Measurements from ENCODE around the gene DLX2. TPM values are rescaled to one million over a fixed set of nuclear protein-coding genes. Genes with fewer than 3 reads are reported as not detected.
A peak's percentile ranks its signal among the peaks of the same experiment; 100 is the strongest.
"Not testable (repeated sequence)": the region's sequence is repeated elsewhere in the genome, so short reads cannot be mapped to it uniquely, and the experiment has no call there.

The DLX2 gene
- polyA plus RNA-seq = under 1 TPM in 2 of 3 donors, not detected in 1; 0.10 to 0.37 TPM

DNA sequence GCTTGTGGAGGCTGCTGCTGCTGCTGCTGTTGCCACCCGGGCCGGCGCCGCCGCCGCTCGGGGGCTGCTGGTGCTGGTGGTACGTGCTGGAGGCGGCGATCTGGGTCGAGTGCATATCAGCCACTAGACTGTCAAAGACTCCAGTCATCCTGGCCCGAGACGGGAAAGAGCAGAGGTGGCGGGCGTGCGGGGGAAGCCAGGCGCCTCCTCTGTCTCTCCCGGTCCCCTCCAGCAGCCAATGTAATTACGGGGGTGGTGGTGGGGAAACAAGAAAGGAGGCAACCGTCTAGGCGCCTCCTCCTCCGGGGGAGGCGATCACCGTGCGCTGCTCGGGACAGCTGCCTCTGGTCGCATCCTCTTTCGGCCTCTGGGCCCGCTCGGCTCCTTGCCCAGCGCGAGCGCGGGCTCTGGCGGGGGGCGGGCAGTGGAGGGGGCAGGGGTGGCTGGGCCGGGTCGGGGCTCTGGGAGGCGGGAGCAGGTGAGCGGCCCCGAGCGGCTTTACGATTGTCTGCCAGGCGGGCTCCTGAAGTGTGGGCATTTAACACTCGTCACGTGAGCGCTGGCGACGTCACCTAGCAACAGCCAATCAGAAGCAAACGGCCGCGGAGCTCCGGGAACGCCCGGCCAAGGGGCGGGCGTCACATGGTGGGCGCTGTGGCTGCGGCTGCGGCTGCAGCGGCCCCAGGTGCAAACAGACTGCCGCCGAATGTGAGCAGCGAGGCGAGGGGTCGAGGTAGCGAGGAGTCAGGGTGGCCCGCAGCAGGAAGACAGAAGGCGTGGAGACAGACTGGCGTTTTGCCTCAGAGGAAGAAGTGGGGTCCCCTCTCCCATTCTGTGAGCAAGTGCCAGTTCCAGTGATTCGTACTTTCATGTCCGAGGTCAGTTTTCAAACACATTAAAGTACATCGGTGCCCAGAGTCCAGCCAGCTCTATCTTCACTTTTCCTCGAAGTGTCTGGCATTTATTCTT is at the start of gene DLX2:
Gene DLX2, minus strand, starts transcription at position 510 of the 969 bp plus-strand sequence. Its CDS starts 362 bp downstream, at position 148.
- Mint-ChIP-seq H3K36me3 (peaks cover 0 to 5% (median 0%) of the 10 kb centered on the region in 3 donors), H3K9me3 (peaks cover 0 to 4% (median 0%) of the 10 kb centered on the region in 6 donors), H3K4me1 (peaks cover 46 to 67% of the 10 kb centered on the region in 2 donors), H3K27me3 (ENCODE audit: low read depth in 3 of 3) (peaks cover 33 to 82% (median 69%) of the 10 kb centered on the region in 3 donors), H3K4me3 (peak within 1 kb of the TSS; percentile 77 to 93 (median 88)), H3K27ac (peak within 1 kb of the TSS in 5 of 6 donors; percentile 78 to 89 (median 85))
- peak; percentile 76 to 78 (median 77) for DNase-seq

DNA sequence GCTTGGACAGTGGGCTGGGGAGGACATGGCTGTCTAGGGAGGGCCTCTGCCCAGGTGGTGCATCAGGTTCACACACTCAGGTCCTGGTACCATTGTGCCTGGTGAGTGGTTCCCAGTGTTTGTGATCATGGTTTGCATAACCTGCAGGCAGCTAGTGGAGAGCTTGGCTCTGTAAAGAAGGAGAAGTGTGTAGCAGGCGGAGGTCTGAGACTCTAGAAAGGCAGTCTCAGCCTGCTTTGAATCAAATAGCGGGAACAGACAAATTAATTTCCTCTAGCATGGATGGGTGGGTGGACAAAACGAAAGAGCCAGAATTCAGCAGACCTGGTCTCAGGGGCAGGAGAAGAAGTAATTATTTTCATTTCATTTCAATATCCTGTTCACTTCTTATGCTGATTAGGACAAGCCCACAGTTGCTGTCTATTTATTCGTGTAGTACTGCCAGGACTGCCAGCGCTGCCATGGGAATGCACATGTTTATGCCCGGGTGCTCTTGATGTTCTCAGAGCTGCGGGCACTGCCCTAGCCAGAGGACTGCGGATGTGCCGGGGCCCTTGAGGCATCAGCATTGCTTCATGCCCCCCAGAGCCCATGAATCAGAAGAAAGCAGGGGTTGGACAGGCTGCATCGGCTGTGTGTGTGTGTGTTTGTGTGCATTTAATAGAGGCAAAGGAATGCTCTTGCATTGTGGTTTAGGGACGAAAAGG is 45.4 kb upstream of the DLX2 start:
- Mint-ChIP-seq H3K4me3 (no peak overlapping the region), H3K4me1 (no peaks in the 10 kb centered on the region), H3K36me3 (no peaks in the 10 kb centered on the region), H3K27ac (peak overlapping the region in 1 of 6 donors; percentile 50), H3K27me3 (ENCODE audit: low read depth in 3 of 3) (peaks cover 0 to 6% (median 6%) of the 10 kb centered on the region in 3 donors), H3K9me3 (peaks cover 0 to 3% (median 0%) of the 10 kb centered on the region in 6 donors)
- DNase-seq = no peak

DNA sequence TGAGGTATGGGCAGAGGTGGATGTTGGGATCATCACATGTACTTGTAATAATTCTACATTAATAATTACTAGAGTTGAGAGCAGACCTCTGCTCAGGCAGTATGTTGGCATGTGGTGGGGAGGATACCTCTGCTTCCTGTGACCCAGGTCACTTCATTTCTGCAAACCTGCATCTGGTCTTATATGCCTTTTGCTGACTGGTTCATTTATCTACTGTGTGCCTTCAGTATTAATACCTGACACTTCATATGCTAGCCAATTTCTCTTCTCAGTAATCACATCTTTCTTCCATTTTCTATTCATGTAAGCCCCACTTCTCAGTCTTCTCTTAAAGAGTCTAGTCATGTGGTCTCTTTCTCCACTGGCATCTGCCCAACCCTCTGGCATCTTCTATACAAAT is 41.1 kb upstream of the DLX2 start:
- Mint-ChIP-seq H3K9me3 (peaks cover 0 to 2% (median 0%) of the 10 kb centered on the region in 6 donors), H3K4me3 (no peak overlapping the region), H3K4me1 (no peaks in the 10 kb centered on the region), H3K27me3 (ENCODE audit: low read depth in 3 of 3) (peaks cover 0 to 6% (median 5%) of the 10 kb centered on the region in 3 donors), H3K36me3 (no peaks in the 10 kb centered on the region), H3K27ac (no peak overlapping the region)
- DNase-seq = no peak

DNA sequence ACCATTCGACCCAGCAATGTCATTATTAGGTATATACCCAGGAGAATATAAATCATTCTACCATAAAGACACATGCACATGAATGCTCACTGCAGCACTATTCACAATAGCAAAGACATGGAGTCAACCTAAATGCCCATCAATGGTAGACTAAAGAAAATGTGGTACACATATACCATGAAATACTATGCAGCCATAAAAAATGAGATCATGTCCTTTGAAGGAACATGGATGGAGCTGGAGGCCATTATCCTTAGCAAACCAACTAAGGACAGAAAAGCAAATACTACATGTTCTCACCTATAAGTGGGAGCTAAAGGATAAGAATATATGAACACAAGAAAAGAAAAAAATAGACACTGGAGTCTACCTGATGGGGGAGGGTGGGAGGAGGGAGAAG is 36.0 kb upstream of the DLX2 start:
- not testable (repeated sequence) for H3K27me3 Mint-ChIP-seq (ENCODE audit: low read depth in 3 of 3)

DNA sequence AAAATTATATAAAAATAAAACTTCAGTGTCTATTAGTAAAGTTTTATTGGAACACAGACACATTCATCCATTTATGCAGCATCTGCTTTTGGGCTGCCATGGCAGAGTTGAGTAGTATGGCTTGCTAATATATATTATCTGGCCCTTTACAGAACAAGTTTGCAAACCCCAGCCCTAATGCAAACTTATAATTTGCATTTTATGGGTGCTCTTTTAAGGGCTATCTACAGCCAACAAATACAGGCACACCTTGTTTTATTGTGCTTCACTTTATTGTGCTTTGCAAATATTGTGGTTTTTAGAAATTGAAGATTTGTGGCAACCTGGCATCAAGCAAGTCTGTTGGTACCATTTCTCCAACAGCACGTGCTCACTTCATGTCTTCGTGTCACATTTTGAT is 35.2 kb upstream of the DLX2 start:
- Mint-ChIP-seq H3K27ac (no peak overlapping the region), H3K9me3 (no peaks in the 10 kb centered on the region), H3K4me1 (no peaks in the 10 kb centered on the region), H3K36me3 (no peaks in the 10 kb centered on the region), H3K27me3 (ENCODE audit: low read depth in 3 of 3) (peaks cover 0 to 9% (median 5%) of the 10 kb centered on the region in 3 donors), H3K4me3 (no peak overlapping the region)
- no peak for DNase-seq

More for the DNA sequence above, 36.0 kb upstream of the DLX2 start:
- not testable (repeated sequence) for DNase-seq, H3K9me3 Mint-ChIP-seq, H3K27ac Mint-ChIP-seq, H3K4me1 Mint-ChIP-seq, H3K36me3 Mint-ChIP-seq, H3K4me3 Mint-ChIP-seq

DNA sequence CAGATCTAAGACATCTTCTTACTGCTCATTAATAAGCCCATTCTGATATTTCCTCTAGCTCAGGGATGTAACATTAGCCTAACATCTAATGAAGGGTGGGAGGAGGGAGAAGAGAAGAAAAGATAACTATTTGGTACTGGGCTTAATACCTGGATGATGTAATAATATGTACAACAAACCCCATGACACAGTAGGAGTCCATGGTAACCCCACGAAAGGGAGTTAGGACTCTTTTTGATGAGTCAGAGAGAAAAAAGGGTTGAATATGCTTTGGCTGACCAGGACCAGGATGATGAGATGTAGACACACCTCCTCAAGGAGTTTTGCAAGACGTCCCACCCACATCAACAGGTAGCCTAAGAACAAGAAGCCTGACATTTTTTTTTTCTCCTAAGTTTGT is 34.4 kb upstream of the DLX2 start:
- no peak overlapping the region for H3K4me3 Mint-ChIP-seq
- no peaks in the 10 kb centered on the region for H3K4me1 Mint-ChIP-seq
- DNase-seq = no peak
- H3K27me3 Mint-ChIP-seq (ENCODE audit: low read depth in 3 of 3) = peaks cover 0 to 9% (median 4%) of the 10 kb centered on the region in 3 donors
- H3K9me3 Mint-ChIP-seq = no peaks in the 10 kb centered on the region
- no peaks in the 10 kb centered on the region for H3K36me3 Mint-ChIP-seq
- H3K27ac Mint-ChIP-seq = no peak overlapping the region

DNA sequence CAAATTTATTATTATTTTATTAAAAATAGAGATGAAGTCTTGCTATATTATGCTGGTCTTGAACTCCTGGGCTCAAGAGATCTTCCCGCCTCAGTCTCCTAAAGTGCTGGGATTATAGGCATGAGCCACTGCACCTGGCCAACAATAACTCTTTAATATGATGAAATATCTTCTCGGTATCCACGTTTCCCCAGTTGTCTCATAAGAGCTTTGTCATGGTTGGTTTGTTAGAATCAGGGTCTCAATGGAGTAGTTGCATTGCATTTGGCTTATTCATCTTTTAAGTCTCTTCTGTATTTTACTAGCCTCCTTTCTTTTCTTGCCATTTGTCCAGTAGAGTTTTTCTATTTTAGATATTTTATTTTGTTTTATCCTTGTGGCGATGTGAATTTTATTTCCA is 32.7 kb upstream of the DLX2 start:
- Mint-ChIP-seq H3K4me1 (no peaks in the 10 kb centered on the region), H3K9me3 (no peaks in the 10 kb centered on the region), H3K27me3 (ENCODE audit: low read depth in 3 of 3) (peaks cover 0 to 13% (median 3%) of the 10 kb centered on the region in 3 donors), H3K36me3 (no peaks in the 10 kb centered on the region), H3K27ac (no peak overlapping the region), H3K4me3 (no peak overlapping the region)
- DNase-seq = no peak

DNA sequence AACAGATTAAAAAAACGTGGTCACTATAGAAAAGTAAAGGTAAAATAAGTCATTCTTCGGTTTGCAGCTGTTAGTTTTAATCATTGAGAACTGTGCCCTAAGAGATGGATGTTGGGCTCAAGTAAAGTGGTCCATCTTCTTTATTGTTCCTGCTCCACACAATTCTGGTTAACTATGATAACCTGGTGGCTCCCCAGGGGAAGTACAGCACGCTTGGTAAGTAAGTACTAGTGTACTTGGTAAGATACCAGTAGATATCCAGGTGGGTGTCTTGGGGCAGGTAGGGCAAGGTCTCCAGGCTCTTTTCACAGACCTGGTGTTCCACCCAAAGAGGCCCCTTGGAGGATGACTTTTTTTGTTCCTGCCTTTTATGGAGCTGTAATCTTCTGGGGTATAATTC is 31.6 kb upstream of the DLX2 start:
- no peak for DNase-seq
- Mint-ChIP-seq H3K27ac (no peak overlapping the region), H3K9me3 (no peaks in the 10 kb centered on the region), H3K4me3 (no peak overlapping the region), H3K4me1 (no peaks in the 10 kb centered on the region), H3K27me3 (ENCODE audit: low read depth in 3 of 3) (peaks cover 0 to 15% (median 3%) of the 10 kb centered on the region in 3 donors), H3K36me3 (no peaks in the 10 kb centered on the region)

DNA sequence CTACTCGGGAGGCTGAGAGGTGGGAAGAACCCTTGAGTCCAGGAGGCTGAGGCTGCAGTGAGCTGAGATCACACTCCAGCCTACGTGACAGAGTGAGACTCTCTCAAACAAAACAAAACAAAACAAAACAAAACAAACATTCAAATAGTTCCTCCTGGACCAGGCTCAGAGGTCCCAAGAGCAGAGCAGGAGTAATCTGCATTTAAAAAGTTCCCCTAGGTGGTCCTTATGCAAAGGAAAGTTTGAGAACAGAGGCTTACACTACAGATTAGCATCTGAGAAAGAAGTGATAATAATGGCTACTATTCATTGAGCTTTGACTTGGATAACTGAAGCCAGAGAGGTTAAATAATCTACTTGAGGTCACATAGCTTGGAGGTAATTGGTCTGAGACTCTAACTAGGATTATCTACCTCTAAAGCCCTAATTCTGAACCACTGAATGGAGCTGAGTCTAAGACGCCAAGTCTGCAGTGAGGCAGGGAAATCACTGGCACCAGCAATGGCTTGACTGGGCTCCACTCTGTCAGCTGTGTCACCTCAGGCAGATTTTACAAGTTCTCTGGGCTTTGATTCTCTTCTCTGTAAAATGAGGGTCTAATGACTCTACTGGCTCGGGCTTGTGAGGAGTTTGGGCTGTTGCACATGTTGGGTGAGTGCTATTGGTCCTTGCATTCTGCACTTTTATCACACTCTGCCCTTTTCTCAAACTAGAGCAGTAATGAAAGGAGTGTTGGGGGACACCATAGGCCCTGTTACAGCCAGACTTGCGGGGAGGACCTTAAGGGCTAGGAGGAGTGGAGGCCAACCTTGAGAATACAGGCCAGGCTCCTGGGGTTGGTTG is 29.2 kb upstream of the DLX2 start:
- H3K4me3 Mint-ChIP-seq = no peak overlapping the region

DNA sequence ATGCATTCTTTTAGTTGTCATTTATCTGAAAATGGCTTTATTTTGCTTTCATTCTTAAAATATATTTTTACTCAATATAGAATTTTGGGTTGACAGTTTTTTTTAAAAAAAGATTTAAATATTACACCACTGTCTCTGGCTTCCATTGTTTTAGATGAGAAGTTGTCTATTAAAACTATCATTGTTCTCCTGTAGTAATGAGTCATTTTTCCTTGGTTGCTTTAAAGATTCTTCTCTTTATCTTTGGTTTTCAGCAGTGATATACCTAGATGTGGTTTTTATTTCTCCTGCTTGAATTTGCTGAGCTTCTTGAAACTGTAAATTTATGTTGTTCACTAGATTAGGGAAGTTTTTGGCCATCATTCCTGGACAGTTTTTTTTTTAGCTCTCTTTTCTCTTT is 26.7 kb upstream of the DLX2 start:
- no peak for DNase-seq
- Mint-ChIP-seq H3K27me3 (ENCODE audit: low read depth in 3 of 3) (peaks cover 0 to 10% (median 4%) of the 10 kb centered on the region in 3 donors), H3K4me1 (no peaks in the 10 kb centered on the region)

More for the DNA sequence above, 29.2 kb upstream of the DLX2 start:
- Mint-ChIP-seq H3K36me3 (no peaks in the 10 kb centered on the region), H3K27me3 (ENCODE audit: low read depth in 3 of 3) (peaks cover 0 to 15% (median 4%) of the 10 kb centered on the region in 3 donors), H3K4me1 (no peaks in the 10 kb centered on the region), H3K9me3 (no peaks in the 10 kb centered on the region), H3K27ac (peak overlapping the region in 1 of 6 donors; percentile 5)
- no peak for DNase-seq

DNA sequence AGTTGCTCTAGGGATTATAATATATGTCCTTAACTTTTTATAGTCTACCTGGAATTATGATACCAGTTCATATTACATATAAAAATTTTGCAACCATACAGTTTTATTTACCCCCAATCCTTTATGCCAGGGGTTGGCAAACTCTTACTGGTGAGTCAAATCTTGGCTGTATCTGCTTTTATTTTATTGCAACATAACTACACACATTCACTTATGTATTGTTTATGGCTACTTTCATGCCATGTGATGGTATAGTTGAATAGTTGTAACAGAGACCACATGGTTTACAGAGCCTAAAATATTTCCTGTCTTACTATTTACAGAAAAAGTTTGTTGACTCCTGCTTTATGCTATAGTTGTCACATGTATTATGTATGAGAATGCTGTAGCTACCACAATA is 25.8 kb upstream of the DLX2 start:
- H3K36me3 Mint-ChIP-seq = no peaks in the 10 kb centered on the region

More for the DNA sequence above, 26.7 kb upstream of the DLX2 start:
- no peaks in the 10 kb centered on the region for H3K36me3 Mint-ChIP-seq
- no peak overlapping the region for H3K4me3 Mint-ChIP-seq
- H3K27ac Mint-ChIP-seq = no peak overlapping the region
- H3K9me3 Mint-ChIP-seq = no peaks in the 10 kb centered on the region

DNA sequence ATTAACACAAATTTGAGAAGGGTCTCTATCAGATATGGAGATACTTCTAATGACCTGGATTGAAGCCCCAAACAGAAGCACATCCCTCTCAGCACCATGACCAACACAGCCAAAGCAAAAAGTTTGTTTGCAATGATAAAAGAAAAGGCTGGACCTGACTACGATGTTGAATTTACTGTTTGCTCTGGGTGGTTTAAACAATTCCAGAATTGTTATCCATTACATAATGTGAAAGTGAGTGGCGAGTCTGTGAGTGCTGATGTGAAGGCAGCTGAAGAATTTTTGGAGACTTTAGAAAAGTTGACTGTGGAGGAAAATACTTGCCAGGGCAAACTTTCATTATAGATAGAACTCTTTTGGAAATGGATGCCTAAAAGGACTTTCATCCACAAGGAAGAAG is 17.4 kb upstream of the DLX2 start:
- no peak overlapping the region for H3K4me3 Mint-ChIP-seq
- peaks cover 0 to 17% (median 4%) of the 10 kb centered on the region in 3 donors for H3K27me3 Mint-ChIP-seq (ENCODE audit: low read depth in 3 of 3)
- H3K4me1 Mint-ChIP-seq = no peaks in the 10 kb centered on the region
- no peaks in the 10 kb centered on the region for H3K9me3 Mint-ChIP-seq
- no peak for DNase-seq
- no peaks in the 10 kb centered on the region for H3K36me3 Mint-ChIP-seq
- no peak overlapping the region for H3K27ac Mint-ChIP-seq

More for the DNA sequence above, 25.8 kb upstream of the DLX2 start:
- no peak for DNase-seq
- peaks cover 0 to 10% (median 3%) of the 10 kb centered on the region in 3 donors for H3K27me3 Mint-ChIP-seq (ENCODE audit: low read depth in 3 of 3)
- H3K9me3 Mint-ChIP-seq = no peaks in the 10 kb centered on the region
- no peaks in the 10 kb centered on the region for H3K4me1 Mint-ChIP-seq
- no peak overlapping the region for H3K27ac Mint-ChIP-seq
- no peak overlapping the region for H3K4me3 Mint-ChIP-seq

DNA sequence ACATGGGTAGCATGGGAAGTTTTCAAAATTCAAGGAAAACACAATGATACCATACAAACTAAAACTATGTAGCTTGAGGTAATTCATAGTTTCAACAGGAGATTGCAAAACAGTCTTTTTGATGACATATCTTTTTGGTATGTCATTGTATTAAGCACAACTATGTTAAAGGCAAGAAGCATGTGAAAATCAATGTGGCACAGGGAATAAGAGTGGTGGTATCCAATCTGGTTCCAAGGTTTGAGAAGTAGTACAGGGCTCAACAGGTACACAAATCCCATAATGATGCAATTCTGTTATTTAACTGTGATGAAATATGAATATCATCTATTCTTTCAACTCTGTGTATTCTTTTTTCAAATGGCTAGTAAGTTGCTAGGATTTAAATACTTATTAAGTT is 16.4 kb upstream of the DLX2 start:
- DNase-seq = no peak
- H3K4me1 Mint-ChIP-seq = no peaks in the 10 kb centered on the region
- no peaks in the 10 kb centered on the region for H3K9me3 Mint-ChIP-seq
- no peak overlapping the region for H3K4me3 Mint-ChIP-seq
- H3K27me3 Mint-ChIP-seq (ENCODE audit: low read depth in 3 of 3) = peaks cover 0 to 19% (median 4%) of the 10 kb centered on the region in 3 donors
- no peak overlapping the region for H3K27ac Mint-ChIP-seq
- H3K36me3 Mint-ChIP-seq = no peaks in the 10 kb centered on the region

Measured in immature natural killer cell (primary cell).